NCI-H345 (cell line): Measurements from ENCODE around the gene ITPRIP.
A peak's percentile ranks its signal among the peaks of the same experiment; 100 is the strongest.

Experiments
- DNase-seq: peaks from one replicate; lab custom pipeline; 2025; lab: John Stamatoyannopoulos, UW

The ITPRIP gene

DNA sequence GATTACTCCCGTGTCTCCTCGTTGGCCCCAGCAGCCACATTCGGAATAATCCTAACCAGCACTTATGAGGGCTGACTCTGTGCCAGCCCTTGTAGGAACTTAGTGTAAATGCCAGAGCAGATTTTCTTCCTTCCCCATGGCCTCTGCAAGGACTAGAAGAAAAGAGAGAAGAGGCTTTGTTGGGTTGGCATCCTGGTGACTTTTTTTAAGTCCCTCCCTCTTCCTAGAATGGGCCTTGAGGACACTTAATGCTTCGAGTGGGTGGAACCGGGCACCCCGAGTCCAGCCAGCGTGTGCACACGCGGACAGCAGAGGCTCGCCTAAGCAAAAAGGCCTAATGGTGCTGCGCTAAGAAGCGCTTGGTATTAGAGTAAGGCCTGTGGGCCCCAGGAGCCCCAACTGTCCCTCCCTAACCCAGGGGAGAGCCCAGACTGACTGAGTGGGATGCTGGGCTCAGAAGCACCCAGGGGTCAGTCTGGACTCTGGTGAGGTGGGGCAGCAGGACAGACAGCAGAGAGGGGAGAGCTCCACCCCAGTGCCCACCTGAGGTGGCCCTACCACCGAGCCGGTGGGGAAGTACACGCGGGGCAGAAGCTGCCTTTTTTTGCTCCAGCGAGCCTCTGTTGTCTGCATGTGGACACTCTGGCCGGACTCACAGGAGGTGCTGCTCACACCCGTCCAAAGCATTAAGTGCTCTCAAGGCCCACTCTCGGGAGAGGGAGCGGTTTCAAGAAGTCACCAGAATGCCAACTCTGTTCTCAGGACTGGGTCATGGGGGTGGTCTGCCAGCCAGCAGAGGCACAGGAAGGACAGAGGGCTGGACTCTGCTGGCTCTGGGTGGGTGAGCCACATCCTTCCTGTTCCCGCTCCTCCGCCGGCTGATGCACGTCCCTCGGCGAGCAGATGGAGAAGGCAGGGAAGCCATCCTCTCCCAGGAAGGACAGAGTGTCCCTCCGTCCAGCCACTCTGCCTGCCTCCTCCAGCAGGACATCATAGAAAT is 12.5 kb downstream of the ITPRIP start:
- DNase-seq, result no peak

GRCh38 chr10:104324931-104325330 is 13.3 kb downstream of the ITPRIP start:
- DNase-seq, result no peak

DNA sequence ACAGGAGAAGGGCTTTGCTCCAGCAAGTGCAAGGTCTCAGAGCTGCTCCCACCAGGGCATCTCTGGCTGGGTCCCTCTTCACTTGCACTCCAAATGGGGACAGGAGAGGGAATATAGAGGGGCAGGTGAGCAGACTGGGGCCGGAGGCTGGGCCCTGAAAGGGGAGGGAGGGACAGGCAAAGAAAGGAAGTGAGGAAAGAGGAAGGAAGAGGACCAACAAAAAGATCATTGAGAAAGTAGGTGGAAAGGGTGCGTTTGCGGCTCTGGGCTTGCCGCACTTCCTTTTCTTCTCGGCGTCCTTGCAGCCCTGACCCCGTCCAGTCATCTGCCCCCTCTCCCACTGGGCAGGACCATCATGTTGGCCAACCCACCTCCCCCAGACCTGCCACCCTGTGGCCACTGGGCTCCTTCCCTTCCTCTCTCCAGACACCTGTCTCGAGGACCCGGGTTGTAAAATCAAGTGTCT is 14.0 kb downstream of the ITPRIP start:
- DNase-seq, result no peak

DNA sequence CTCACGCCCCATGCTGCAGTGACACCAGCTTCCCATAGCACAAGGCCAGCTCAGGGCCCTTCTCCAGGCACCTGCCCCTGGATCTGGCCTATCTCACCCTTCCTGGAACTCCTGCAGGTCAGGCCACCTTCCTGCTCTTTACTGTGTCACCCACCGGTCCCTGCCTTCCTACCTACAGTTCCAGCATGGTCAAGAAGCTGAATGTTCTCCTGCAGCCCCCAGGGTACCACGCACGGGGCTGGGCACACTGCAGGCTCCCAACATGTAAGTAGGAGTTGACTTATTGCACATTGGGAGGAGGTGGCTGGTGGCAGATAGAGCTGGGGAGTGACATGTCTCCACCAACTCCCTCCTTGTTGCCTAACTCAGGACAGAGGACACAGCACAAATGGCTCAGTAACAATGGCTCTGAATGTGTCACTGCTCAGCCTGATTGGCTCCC is 14.5 kb downstream of the ITPRIP start:
- DNase-seq, result no peak

DNA sequence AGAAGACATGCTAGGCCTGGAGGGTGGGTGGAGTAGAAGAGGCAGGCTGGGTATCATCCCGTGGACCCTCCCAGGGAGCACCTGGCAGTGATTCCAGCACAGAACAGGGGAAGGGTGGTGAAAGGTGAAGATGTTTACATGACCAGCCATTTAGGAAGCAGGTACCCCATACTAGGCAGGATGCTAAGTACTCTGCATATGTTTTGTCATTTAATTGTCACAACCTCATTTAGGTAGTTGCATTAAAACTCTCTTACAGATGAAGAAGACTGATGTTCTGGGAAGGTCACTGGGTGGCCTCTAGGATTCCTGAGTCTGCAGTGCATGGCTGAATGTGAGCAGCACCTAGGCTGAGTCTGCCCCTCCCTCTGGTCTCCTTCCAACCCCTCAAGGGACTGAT is 15.2 kb downstream of the ITPRIP start:
- no peak for DNase-seq

- peak; percentile 12 for DNase-seq
These were observed 15.9 kb downstream of the ITPRIP start for GRCh38 chr10:104322416-104322782.

DNA sequence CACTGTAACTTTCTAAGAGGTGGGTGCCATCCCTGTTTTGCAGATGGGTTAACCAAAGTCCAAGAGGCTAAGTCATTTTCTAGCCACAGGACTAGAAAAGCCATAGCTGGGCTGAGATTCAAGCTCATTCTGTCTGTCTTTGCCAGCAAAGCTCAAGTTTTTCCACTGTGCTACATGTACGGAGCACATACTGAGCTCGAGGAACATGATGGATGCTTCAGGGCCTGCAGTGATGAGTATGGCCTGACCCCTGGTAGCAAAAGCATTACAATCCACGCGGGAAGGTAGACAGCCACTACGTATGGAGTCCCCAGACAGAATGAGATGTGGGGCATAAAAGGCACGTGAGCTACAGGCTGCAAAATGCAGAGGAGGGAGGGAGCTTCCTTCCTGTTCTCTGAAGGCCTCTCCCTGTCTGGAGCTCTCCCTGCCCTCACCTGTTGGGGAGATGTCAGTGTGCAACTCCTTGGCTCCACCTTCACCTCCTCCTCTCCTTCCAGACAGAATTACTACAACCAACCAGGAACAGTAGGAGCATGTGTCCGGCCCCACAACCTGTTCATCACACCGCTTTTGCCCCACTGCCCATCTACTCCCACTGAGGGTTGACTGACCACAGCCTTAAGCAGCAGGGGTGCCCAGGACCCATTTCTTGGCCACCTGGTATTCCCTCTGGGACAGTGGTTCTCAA is 16.4 kb downstream of the ITPRIP start:
- DNase-seq, result no peak

GRCh38 chr10:104321226-104321625 is 17.0 kb downstream of the ITPRIP start:
- DNase-seq, result no peak

DNA sequence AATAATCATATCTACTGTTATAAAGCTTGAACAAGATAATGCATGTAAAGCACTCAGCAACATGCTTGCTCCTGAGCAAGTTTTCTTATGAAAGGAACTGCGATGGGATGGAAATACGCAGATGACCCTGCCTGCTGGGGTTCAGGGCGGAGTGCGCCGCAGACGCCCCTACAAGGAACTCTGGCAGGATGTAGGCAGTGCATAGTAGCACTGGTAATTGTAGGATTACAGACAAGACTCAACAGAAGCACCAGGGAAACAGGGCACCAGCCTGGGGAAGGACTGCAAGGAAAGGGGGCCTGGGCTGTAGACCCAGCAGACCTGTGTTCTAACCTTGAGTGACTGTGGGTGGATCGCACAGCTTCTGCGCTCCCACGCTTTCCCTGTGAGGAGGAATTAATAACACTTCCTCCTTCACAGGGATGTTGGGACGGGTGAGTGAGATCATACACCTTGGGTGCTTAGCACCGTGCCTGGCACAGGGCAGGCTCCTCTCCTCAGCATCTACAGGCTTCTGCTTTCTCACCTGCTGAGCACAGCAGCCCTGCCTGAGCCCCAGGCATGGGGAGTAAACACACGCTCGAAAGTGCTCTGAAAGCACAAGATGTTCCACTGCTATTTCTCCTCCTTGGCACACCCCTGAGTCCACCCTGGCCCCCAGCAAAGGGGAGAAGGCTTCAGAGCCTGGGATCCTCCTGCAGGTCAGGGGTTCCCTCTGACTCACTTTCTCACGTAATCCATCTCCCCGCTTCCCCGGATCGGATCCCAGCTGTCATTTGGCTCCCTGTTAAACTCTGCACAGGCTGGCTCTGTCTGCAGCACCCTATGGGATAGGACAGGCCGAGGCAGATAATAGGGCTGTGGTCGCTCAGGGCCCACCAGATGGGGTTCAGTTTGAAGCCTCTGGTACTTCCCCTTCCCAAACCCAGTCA is 19.2 kb downstream of the ITPRIP start:
- no peak for DNase-seq

- DNase-seq, result no peak
These were observed 19.9 kb downstream of the ITPRIP start for GRCh38 chr10:104318326-104318725.

DNA sequence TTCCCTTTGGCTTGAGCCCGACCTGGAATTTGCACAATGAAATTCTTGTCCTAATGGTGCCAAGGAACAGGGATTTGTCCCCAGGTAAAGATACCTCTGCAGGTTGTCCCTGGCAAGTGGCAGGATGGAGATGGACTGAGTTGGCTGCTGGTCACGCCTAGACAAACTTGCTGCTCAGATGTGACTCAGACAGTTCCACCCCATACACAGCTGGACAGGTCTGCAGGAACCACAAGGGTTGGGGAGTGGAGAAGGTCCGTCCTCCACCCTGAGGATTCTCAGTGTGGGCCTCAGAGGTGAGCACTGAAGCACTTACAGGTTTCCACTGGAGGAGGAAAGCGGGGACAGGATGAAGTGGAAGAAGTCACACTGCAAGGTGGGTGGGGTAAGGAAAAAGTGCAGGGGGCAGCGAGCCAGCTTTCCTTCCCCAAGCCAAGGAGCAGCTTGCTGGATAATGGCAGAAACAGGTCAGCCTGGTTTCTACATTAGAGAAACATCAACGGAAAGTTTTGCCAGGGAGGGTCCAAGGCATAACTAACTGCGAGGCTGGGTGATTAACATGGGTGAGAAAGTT is 20.5 kb downstream of the ITPRIP start:
- no peak for DNase-seq

GRCh38 chr10:104317269-104317710 is 21.0 kb downstream of the ITPRIP start:
- DNase-seq, result no peak

- DNase-seq, result no peak
These were observed 21.8 kb downstream of the ITPRIP start for GRCh38 chr10:104316321-104317099.

DNA sequence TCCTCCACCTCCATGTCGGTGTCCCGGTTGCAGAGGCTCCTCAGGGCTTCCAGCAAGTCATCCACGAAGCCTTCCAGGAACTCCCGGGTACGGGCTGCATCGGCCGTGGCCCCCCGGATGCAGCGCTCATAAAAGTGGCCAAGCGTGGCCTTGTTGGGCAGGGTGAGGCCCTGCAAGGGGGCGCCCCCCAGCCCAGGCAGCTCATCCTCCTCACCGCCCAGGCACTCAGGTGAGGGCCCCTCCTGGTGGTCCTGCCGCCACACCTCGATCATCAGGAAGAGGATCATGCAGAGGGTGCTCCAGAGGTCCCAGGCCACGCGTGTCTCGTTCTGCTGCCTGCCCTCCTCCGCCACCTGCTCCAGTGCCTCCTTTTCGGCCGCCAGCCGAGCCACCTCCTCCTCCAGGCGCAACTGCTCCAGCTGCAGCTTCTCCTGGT is 22.8 kb downstream of the ITPRIP start:
- no peak for DNase-seq

GRCh38 chr10:104314591-104315485 is 23.4 kb downstream of the ITPRIP start:
- no peak for DNase-seq

DNA sequence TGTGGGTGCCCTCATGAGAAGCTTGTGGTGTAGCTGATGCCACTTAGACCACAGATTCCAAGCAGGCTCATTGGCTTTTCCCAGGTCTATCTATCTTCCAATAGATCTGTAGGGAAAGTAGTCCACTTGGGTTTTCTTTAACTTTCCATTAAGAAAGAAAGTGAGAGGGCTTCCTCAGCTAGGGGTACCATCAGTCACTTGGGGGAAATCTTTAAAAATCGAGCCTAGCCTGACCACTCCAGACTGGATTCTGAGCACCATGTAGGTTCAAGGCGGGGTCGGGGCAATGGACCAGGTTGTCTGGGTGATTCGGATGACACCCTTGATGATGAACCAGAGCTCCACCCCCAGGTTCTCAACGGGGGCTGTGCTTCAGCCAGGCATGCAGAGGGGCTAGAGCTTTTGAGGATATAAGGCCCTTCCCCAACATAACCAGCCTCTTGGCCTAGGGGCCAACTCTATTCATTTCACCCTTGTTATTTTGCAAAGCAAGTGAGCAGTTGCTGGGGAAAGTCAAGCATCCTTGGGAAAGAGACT is 27.0 kb downstream of the ITPRIP start:
- DNase-seq, result no peak

DNA sequence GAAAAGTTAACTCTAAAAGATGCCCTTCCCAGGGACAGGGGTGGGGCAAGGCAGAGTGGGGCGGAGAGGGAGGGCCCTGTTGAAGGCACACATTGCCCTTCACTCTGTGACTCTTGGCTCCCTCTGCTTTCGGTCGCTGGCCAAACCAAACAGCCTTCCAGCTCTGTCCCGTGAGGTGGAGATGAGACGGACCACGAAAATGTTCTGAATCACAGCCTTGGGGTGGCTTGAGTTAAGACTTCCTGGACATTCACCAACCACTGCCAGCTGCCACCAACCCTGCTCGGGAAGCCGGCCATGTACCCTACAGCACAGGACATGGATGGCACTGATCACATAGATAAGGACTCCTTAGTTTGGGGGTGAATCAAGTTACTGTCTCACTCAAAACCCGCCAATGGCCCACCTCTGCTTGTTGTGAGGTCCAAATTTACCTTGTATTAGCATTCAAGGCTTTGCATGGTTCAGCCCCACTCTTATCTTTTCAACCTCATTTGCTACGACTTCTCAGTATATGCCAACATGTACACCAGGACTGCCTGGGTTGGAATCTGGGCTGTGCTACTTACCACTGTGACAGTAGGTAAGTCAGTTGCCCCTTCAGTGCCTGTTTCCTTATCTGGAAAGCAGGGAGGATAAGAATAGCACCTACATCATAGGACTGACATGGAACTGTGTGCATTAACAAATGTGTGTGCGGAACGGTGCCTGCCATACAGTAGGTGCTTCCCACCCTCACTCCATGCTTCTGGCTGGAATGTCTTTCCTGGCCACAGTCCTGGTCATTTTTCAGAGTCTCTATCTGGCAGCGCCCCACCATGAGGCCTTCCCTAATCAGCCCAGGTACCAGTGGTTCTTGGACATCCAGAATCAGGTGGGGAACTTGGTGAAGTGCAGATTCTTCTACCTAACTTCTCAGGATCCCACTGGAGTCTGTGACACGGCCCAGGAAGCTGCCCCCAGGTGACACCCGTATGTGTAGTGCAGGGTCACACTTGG is 28.0 kb downstream of the ITPRIP start:
- no peak for DNase-seq

DNA sequence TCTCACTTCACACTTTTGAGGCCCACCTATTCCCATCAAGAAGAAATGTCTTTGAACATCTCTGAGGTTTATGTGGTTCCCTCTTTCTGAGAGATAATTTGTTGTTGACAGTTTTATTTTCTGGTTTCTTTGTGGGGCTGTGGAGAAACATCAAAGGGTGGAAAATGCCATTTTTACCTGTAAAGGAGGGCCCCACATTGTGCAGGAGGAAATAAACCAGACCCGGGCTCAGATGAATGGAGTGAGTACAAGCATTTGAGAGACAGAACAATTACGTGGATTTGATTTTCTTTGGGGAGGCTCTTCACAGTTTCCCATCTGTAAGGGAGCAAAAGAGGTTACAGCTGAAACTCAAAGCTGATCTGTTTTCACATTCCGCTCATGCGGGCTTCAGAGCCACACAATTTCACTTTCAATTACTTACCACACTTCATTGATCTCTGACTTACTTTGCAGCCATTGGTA is 29.8 kb downstream of the ITPRIP start:
- no peak for DNase-seq
